GM13977 (cell line): ENCODE measurements around the gene PUM1.
"Not testable (repeated sequence)": the region's sequence is repeated elsewhere in the genome, so short reads cannot be mapped to it uniquely, and the experiment has no call there.

Experiments used
- DNase-seq: peaks from one replicate; pipeline ENCODE4 v3.0.0; 2012; ENCODE audit warnings: low spot score
- in situ Hi-C: fragments of 300-500 bp; cut with MboI; formaldehyde crosslinking; loops from one replicate; pipeline ENCODE4 v1.12.0; 2022; ENCODE audit warnings: low sequenced_read_pairs, low pct_unique_long_range_greater_than_20kb, mixed read lengths, inconsistent platforms; ENCODE audit not compliant: unreplicated experiment
- TF ChIP-seq, protein P1 (sequence below): IDR thresholded peaks from 2 replicates; pipeline ENCODE4 v1.5.1; 2012; ENCODE audit warnings: mild to moderate bottlenecking, control low read depth; ENCODE audit not compliant: insufficient read depth; ENCODE audit errors: extremely low read depth, missing control alignments

Gene PUM1

DNA sequence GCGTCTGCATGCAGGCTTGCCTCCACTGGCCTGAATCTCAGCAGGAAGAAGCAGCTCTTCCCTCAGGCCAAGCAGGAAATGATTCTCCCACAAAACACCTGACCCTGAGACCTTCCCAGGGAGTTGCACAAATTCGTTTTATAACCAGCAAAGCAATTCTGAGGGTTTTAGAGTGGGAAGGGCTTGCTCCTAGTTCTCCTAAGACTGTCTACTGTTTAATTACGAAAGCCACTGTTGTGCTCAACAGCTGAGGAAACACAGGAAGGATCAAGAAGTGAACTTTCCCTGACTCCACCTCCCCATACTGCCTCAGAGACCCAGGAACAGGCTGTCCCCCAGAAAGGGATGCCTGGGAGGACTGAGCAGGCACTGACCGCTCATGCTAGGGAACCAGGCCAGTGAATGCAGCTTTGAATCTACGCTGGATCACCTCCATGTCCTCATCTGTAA lies 37.0 kb upstream of the PUM1 start:
- TF ChIP-seq, protein P1, sequence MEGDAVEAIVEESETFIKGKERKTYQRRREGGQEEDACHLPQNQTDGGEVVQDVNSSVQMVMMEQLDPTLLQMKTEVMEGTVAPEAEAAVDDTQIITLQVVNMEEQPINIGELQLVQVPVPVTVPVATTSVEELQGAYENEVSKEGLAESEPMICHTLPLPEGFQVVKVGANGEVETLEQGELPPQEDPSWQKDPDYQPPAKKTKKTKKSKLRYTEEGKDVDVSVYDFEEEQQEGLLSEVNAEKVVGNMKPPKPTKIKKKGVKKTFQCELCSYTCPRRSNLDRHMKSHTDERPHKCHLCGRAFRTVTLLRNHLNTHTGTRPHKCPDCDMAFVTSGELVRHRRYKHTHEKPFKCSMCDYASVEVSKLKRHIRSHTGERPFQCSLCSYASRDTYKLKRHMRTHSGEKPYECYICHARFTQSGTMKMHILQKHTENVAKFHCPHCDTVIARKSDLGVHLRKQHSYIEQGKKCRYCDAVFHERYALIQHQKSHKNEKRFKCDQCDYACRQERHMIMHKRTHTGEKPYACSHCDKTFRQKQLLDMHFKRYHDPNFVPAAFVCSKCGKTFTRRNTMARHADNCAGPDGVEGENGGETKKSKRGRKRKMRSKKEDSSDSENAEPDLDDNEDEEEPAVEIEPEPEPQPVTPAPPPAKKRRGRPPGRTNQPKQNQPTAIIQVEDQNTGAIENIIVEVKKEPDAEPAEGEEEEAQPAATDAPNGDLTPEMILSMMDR = no peak
- DNase-seq = no peak
- in situ Hi-C loops = no loop called here

DNA sequence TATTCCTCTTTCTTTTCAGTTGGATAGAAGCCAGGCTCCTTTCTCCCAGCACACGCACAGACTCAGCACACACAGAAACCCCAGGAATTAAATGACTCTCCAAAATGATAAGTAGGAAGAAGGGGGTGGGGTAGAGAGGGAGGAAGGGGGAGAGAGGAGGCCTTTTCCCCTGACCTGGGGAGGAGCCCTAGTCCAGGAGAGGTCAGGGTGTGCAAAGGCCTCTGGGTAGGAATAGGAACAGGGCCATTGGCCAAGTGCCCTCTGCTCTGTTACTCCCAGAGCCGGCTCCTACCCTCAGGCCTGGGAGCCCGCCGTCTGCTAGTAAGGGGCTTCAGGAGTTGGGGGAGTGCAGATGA lies 35.6 kb upstream of the PUM1 start:
- DNase-seq = no peak
- TF ChIP-seq, protein P1 = no peak
- in situ Hi-C loops = no loop called here

DNA sequence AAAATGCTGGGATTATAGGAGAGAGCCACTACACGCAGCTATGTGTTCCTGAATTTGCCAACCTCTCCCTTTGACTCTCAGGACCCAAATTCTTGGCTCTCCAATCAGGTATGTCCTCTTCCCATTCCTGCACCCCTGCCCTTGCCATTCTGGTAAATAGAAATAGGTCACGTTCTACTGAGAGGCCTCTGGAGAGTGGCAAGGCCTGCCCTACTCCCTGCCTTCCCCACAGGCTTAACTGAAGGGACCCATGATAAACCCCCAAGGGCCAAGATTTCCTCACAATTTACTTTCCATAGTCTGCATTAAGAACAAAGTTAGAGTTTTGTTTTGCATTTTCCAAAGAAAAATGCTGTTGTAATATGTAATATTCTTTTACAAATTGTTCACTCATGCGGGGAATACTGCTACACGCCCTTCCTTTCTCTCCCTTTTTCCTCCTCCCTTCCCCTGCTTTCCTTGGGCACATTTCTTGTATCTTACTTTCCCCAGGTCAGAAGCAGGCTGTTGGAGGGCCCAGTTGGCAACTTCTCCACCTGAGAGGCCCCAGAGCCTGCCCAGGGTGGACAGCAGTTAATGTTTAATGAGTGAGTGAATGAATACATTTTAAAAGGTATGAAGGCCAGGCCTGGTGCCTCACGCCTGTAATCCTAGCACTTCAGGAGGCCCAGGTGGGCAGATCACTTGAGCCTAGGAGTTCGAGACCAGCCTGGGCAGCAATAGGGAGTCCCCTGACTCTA lies 33.9 kb upstream of the PUM1 start:
- no peak for DNase-seq
- in situ Hi-C loops = no loop called here

DNA sequence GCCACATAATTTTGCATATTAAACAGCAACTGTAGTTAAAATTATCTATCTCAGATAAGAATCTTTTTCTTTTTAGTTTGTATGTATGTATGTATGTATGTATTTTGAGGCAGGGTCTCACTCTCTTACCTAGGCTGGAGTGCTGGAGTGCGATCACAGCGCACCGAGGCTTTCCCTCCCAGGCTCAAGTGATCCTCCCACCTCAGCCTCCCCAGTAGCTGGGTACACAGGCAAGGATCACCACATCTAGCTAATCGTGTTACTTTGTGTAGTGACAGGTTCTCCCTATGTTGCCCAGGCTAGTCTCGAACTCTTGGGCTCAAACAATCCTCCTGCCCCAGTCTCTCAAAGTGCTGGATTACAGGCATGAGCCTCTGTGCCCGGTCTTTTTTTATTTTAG lies 30.5 kb upstream of the PUM1 start:
- DNase-seq = no peak
- TF ChIP-seq, protein P1 = no peak
- in situ Hi-C loops = no loop called here

More for the DNA sequence above, 33.9 kb upstream of the PUM1 start:
- TF ChIP-seq, protein P1 = no peak

DNA sequence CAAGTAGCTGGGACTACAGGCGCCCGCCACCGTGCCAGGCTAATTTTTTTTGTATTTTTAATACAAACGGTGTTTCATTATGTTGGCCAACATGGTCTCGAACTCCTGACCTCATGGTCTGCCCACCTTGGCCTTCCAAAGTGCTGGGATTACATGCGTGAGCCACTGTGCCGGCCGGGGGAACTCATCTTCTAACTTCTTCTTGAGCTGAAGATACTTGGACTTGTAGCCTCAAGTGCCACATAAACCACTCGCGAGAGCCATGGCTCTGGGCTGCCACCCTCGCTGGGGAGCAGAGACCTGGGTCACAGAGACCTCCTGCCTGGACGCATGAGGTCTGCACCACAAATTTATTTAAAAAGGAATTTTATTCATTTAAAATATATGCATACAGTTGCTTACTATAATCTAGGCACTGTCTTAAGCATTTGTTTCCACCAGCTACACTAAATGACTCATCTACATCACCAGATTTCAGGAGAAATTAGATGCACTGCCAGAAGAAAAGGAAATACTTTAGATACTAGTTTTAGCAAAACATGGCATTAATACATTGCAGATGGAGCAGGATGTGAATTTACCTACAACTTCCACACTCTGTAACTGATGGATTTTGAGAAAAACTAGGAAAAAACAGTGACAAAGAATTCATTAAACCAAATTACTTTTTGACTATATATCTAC lies 29.9 kb upstream of the PUM1 start:
- in situ Hi-C loops = no loop called here
- TF ChIP-seq, protein P1 = no peak
- no peak for DNase-seq

DNA sequence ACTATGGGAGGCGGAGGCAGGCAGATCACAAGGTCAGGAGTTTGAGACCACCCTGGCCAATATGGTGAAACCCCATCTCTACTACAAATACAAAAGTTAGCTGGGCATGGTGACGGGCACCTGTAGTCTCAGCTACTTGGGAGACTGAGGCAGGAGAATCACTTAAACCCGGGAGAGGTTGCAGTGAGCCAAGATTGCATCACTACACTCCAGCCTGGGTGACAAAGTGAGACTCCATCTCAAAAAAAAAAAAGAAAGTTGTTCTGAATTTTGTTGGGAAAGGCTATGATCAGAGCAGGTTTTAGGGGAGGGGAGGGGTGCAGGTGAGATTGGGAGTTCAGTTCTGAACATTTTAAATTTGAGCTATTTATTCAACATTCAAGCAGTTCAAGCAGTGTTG lies 22.6 kb upstream of the PUM1 start:
- DNase-seq, in situ Hi-C loops: not testable (repeated sequence)
